Endothelial cell of umbilical vein (primary cell): Measurements from ENCODE around the gene PRKG1. TPM values are rescaled to one million over a fixed set of nuclear protein-coding genes. Genes with fewer than 3 reads are reported as not detected.

Experiments
- BruUV-seq: library from RNA; stranded (reverse); fragments of 400-500 nt; replicated peaks from 2 replicates; lab custom pipeline; 2021; lab: Mats Ljungman, UMichigan
- CTCF ChIA-PET: fragments of 300-600, 350-600 bp; sonication (Branson Sonifier 250); formaldehyde crosslinking; loops from one replicate; lab custom pipeline; 2021; ENCODE audit warnings: antibody characterized with exemption, inconsistent platforms; lab: Charles Lee
- POLR2A ChIA-PET: fragments of 300-600, 350-600 bp; sonication (Branson Sonifier 250); formaldehyde crosslinking; loops from one replicate; lab custom pipeline; 2021; ENCODE audit warnings: antibody characterized with exemption, inconsistent platforms; lab: Charles Lee
- DNase-seq: peaks from one replicate; pipeline ENCODE4 v3.0.0-alpha.2; 2011; ENCODE audit warnings: low read depth, low spot score
- FAIRE-seq: peaks from 2 replicates; lab custom pipeline; 2011; peaks lifted over from hg19 to GRCh38; lab: Jason Lieb, UNC
- H2AFZ ChIP-seq: 2 replicates; pipeline ENCODE4 v1.6.0; 2012; ENCODE audit warnings: low read depth, low read length, control low read depth, inconsistent platforms
- H3K27ac ChIP-seq: 2 replicates; pipeline ENCODE4 v1.5.1; 2011; ENCODE audit warnings: low read depth, mild to moderate bottlenecking, control low read depth, low read length, moderate library complexity; ENCODE audit not compliant: insufficient read depth
- H3K27me3 ChIP-seq, 2 experiments: 2 replicates each; pipeline versions ENCODE4 v1.6.0 to v1.6.1; 2011; ENCODE audit warnings: low read length in 2 of 2, mixed read lengths in 1 of 2; ENCODE audit not compliant: control insufficient read depth in 2 of 2, insufficient read depth in 2 of 2
- H3K36me3 ChIP-seq, 2 experiments: 2 replicates in 1 of 2; 3 replicates in 1 of 2; pipeline ENCODE4 v1.5.1; 2011; ENCODE audit warnings: low read length in 2 of 2, mild to moderate bottlenecking in 1 of 2, moderate library complexity in 1 of 2; ENCODE audit not compliant: control insufficient read depth in 2 of 2, insufficient read depth in 2 of 2; ENCODE audit errors: extremely low read depth in 1 of 2
- H3K4me1 ChIP-seq: 3 replicates; pipeline ENCODE4 v1.5.1; 2011; ENCODE audit warnings: mild to moderate bottlenecking, low read length; ENCODE audit not compliant: control insufficient read depth, insufficient read depth; ENCODE audit errors: extremely low read depth
- H3K4me2 ChIP-seq: 2 replicates; pipeline ENCODE4 v1.6.1; 2011; ENCODE audit warnings: low read length, control low read depth, mixed read lengths; ENCODE audit not compliant: insufficient read depth
- H3K4me3 ChIP-seq, 3 experiments: fragments of 200-600 bp in 1 of 3; sonication (generic), shearing (Covaris generic) in 1 of 3; replicated peaks in 1 of 3; 2 replicates each; pipeline ENCODE4 v1.5.1; 2011 to 2016; ENCODE audit warnings: control low read depth in 3 of 3, low read length in 3 of 3, mild to moderate bottlenecking in 2 of 3, inconsistent platforms in 1 of 3, low read depth in 1 of 3, moderate library complexity in 1 of 3; ENCODE audit not compliant: insufficient read depth in 1 of 3
- H3K79me2 ChIP-seq: 2 replicates; pipeline ENCODE4 v1.6.0; 2012; ENCODE audit warnings: low read length, inconsistent platforms; ENCODE audit not compliant: control insufficient read depth, insufficient read depth
- H3K9ac ChIP-seq: replicated peaks from 2 replicates; pipeline ENCODE3; 2011; ENCODE audit warnings: low read length, control low read depth; ENCODE audit not compliant: insufficient read depth; ENCODE audit errors: extremely low read depth
- H3K9me1 ChIP-seq: replicated peaks from 3 replicates; pipeline ENCODE4 v1.6.0; 2011; ENCODE audit warnings: mild to moderate bottlenecking, low read length; ENCODE audit not compliant: control insufficient read depth, insufficient read depth; ENCODE audit errors: extremely low read depth
- H3K9me3 ChIP-seq: replicated peaks from 2 replicates; pipeline ENCODE4 v1.5.1; 2012; ENCODE audit warnings: low read length, inconsistent platforms; ENCODE audit not compliant: control insufficient read depth, insufficient read depth
- H4K20me1 ChIP-seq: replicated peaks from 2 replicates; pipeline ENCODE3; 2011; ENCODE audit warnings: mild to moderate bottlenecking, low read length; ENCODE audit not compliant: control insufficient read depth, insufficient read depth; ENCODE audit errors: extremely low read depth
- EZH2 ChIP-seq: IDR thresholded peaks from 2 replicates; pipeline ENCODE4 v1.6.1; 2012; ENCODE audit warnings: borderline replicate concordance, low read depth, mild to moderate bottlenecking, moderate library complexity, low read length, inconsistent platforms; ENCODE audit not compliant: severe bottlenecking
- FOS ChIP-seq: IDR thresholded peaks from 2 replicates; pipeline ENCODE4 v1.6.1; 2011; ENCODE audit warnings: mild to moderate bottlenecking, low read length, moderate library complexity, borderline replicate concordance; ENCODE audit not compliant: insufficient read depth
- GATA2 ChIP-seq: IDR thresholded peaks from 2 replicates; pipeline ENCODE4 v1.7.0; 2011; ENCODE audit warnings: low read depth, mild to moderate bottlenecking, moderate library complexity, mixed read lengths, low read length; ENCODE audit not compliant: insufficient read length, insufficient read depth
- JUN ChIP-seq: IDR thresholded peaks from 2 replicates; pipeline ENCODE4 v1.6.1; 2011; ENCODE audit warnings: borderline replicate concordance, low read depth; ENCODE audit not compliant: insufficient read length, insufficient read depth
- MYC ChIP-seq: IDR thresholded peaks from one replicate; pipeline ENCODE4 v1.6.1; 2011; ENCODE audit warnings: mild to moderate bottlenecking, low read depth, low read length
- POLR2A ChIP-seq: IDR thresholded peaks from 2 replicates; pipeline ENCODE4 v1.6.1; 2012; ENCODE audit warnings: low read depth, mild to moderate bottlenecking, control low read depth, low read length
- POLR2AphosphoS5 ChIP-seq: IDR thresholded peaks from 2 replicates; pipeline ENCODE4 v1.6.1; 2012; ENCODE audit warnings: low read depth, mild to moderate bottlenecking, control low read depth, low read length, moderate library complexity; ENCODE audit not compliant: insufficient read depth
- dilution Hi-C: fragments of 300-500 bp; cut with MboI; formaldehyde crosslinking; loops from one replicate; pipeline ENCODE4 v1.15.0; 2019; ENCODE audit warnings: low sequenced_read_pairs; ENCODE audit not compliant: extremely low pct_ligation_motif_present
- intact Hi-C: fragments of 100-400 bp; cut with micrococcal nuclease; formaldehyde crosslinking; loops from one replicate; pipeline ENCODE4 v1.10.0; 2022
- polyA plus RNA-seq, 4 experiments: library from polyadenylated mRNA; depleted of rRNA in 3 of 4; stranded (reverse) in 3 of 4; unstranded in 1 of 4; fragments of >200 nt; gene quantifications; 2 replicates each; pipeline versions ENCODE4 v1.2.1 to v1.2.3, GENCODE V29; 2011 to 2012; ENCODE audit warnings: missing spikeins in 1 of 4
- total RNA-seq: library from RNA; stranded (reverse); gene quantifications from 2 replicates; pipeline ENCODE4 v1.2.3, GENCODE V29; 2021
- TF ChIP-seq, protein P1 (sequence below): IDR thresholded peaks from 2 replicates; pipeline ENCODE4 v1.6.1; 2011; ENCODE audit not compliant: insufficient read depth, insufficient read length
- TF ChIP-seq, protein P2 (sequence below), 2 donors: IDR thresholded peaks; 1 replicate in 1 of 2; 2 replicates in 1 of 2; pipeline ENCODE4 v1.5.1; 2011; ENCODE audit warnings: low read length in 2 of 2, mild to moderate bottlenecking in 2 of 2, moderate library complexity in 2 of 2, control low read depth in 1 of 2, inconsistent platforms in 1 of 2, low read depth in 1 of 2; ENCODE audit not compliant: insufficient read depth in 1 of 2; ENCODE audit errors: extremely low read depth in 1 of 2

Gene PRKG1
- total and polyA plus RNA-seq, 2 donors (not counting 3 experiments of a cell fraction or from before 2014, with no cell fraction given), result 0.01 to 0.18 TPM

DNA sequence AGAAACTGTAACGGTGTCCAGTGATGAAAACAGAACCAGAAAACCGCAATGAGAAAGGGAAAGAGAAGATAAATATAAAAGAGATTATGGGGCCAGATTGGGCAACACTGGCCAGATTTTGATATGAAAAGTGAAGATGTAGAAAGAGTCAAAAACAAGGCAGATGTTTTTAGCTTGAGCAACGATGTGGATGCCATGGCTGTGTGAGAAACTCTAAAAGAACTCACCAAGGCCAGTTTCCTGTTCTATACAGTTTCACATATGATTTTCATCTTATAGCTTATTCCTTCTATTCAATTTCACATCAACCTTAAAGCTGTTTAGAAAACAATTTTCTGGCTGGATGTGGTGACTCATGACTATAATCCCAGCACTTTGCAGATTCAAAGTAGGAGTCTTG is 588.8 kb downstream of the PRKG1 start:
- Histone ChIP-seq H3K4me1 (peaks cover 5% of the 10 kb centered on the region), H3K79me2 (no peaks in the 10 kb centered on the region), H3K9me3 (no peaks in the 10 kb centered on the region), H3K27ac (no peak overlapping the region), H3K9ac (no peak overlapping the region), H3K27me3 (no peaks in the 10 kb centered on the region), H4K20me1 (no peaks in the 10 kb centered on the region), H3K9me1 (no peaks in the 10 kb centered on the region), H3K36me3 (no peaks in the 10 kb centered on the region), H3K4me3 (no peak overlapping the region), H3K4me2 (no peak overlapping the region), H2AFZ (no peak overlapping the region)
- DNase-seq (no peak), FAIRE-seq (no peak)
- dilution Hi-C loops (no loop called here), intact Hi-C loops (no loop called here)
- TF ChIP-seq, protein P1, sequence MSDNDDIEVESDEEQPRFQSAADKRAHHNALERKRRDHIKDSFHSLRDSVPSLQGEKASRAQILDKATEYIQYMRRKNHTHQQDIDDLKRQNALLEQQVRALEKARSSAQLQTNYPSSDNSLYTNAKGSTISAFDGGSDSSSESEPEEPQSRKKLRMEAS, result no peak
- no peak for TF ChIP-seq POLR2A
- TF ChIP-seq GATA2, result no peak
- no peak for TF ChIP-seq FOS
- no peak for TF ChIP-seq POLR2AphosphoS5
- TF ChIP-seq JUN, result no peak
- no peak for TF ChIP-seq EZH2
- no peak for TF ChIP-seq MYC
- TF ChIP-seq, protein P2, sequence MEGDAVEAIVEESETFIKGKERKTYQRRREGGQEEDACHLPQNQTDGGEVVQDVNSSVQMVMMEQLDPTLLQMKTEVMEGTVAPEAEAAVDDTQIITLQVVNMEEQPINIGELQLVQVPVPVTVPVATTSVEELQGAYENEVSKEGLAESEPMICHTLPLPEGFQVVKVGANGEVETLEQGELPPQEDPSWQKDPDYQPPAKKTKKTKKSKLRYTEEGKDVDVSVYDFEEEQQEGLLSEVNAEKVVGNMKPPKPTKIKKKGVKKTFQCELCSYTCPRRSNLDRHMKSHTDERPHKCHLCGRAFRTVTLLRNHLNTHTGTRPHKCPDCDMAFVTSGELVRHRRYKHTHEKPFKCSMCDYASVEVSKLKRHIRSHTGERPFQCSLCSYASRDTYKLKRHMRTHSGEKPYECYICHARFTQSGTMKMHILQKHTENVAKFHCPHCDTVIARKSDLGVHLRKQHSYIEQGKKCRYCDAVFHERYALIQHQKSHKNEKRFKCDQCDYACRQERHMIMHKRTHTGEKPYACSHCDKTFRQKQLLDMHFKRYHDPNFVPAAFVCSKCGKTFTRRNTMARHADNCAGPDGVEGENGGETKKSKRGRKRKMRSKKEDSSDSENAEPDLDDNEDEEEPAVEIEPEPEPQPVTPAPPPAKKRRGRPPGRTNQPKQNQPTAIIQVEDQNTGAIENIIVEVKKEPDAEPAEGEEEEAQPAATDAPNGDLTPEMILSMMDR (IDR thresholded peaks at IDR 0.05; ENCODE audit: extremely low read depth in 1 of 2, insufficient read depth in 1 of 2, low read depth in 1 of 2, low read length in 2 of 2), result no peak
- ChIA-PET POLR2A (no interaction called here), CTCF (interaction anchor here (0.6 to 1.1 kb wide), 4 partner anchors 18 to 622 kb away, joined by 3 to 4 read pairs (median 4); no protein-coding TSS in a partner anchor)
- BruUV-seq, result no TSS peak
